ENCODE data around the gene PDGFC. TPM values are rescaled to one million over a fixed set of nuclear protein-coding genes. Genes with fewer than 3 reads are reported as not detected.
A peak's percentile ranks its signal among the peaks of the same experiment; 100 is the strongest.

The PDGFC gene
- total and polyA plus RNA-seq, 9 donors, result 18.6 to 58.0 (median 36.2) TPM

GRCh38 chr4:156963419-156963818, 8.2 kb downstream of the PDGFC start:
- Histone ChIP-seq H3K4me1 (ENCODE audit: insufficient read depth) (peaks cover 18% of the 10 kb centered on the region), H3K4me3 (no peak overlapping the region), H3K36me3 (no peaks in the 10 kb centered on the region), H3K27ac (no peak overlapping the region), H3K9me3 (no peaks in the 10 kb centered on the region), H3K27me3 (no peaks in the 10 kb centered on the region)
- TF ChIP-seq CTCF (IDR thresholded peaks at IDR 0.05) (no peak), EP300 (IDR thresholded peaks at IDR 0.05) (no peak), POLR2A (IDR thresholded peaks at IDR 0.05) (no peak)
- 78 to 83% (median 82%) methylated on average over 3 of the region's 3 CpGs for WGBS, 3 donors
- intact Hi-C loops (cut with DNase I), result loop anchor here in 1 of 4 donors (10.0 kb wide), 1 partner anchor 489 kb away; no protein-coding TSS in a partner anchor
- DNase-seq, result no peak

GRCh38 chr4:156962528-156962974, 9.0 kb downstream of the PDGFC start:
- TF ChIP-seq POLR2A (IDR thresholded peaks at IDR 0.05) (no peak), CTCF (IDR thresholded peaks at IDR 0.05) (no peak), EP300 (IDR thresholded peaks at IDR 0.05) (no peak)
- no peak overlapping the region for H3K4me3 ChIP-seq
- H3K27ac ChIP-seq, result no peak overlapping the region
- no peaks in the 10 kb centered on the region for H3K9me3 ChIP-seq
- no peaks in the 10 kb centered on the region for H3K27me3 ChIP-seq
- DNase-seq, result peak; percentile 50 to 60 (median 53)
- intact Hi-C loops (cut with DNase I), result loop anchor here in 1 of 4 donors (10.0 kb wide), 1 partner anchor 488 kb away; no protein-coding TSS in a partner anchor
- WGBS, 3 donors, result 3 to 15% (median 7%) methylated on average over 3 of the region's 3 CpGs
- no peaks in the 10 kb centered on the region for H3K36me3 ChIP-seq
- H3K4me1 ChIP-seq (ENCODE audit: insufficient read depth), result peaks cover 20% of the 10 kb centered on the region

GRCh38 chr4:156962058-156962358, 9.6 kb downstream of the PDGFC start:
- Histone ChIP-seq H3K4me3 (no peak overlapping the region), H3K9me3 (no peaks in the 10 kb centered on the region), H3K4me1 (ENCODE audit: insufficient read depth) (peaks cover 20% of the 10 kb centered on the region), H3K27me3 (no peaks in the 10 kb centered on the region), H3K27ac (no peak overlapping the region), H3K36me3 (no peaks in the 10 kb centered on the region)
- intact Hi-C loops (cut with DNase I), result loop anchor here in 1 of 4 donors (10.0 kb wide), 1 partner anchor 487 kb away; no protein-coding TSS in a partner anchor
- DNase-seq, result no peak
- TF ChIP-seq CTCF (IDR thresholded peaks at IDR 0.05), result no peak
- TF ChIP-seq EP300 (IDR thresholded peaks at IDR 0.05), result no peak
- TF ChIP-seq POLR2A (IDR thresholded peaks at IDR 0.05), result no peak
- WGBS, 3 donors, result 76 to 81% (median 81%) methylated on average over 3 of the region's 3 CpGs

GRCh38 chr4:156961196-156962057, 10.2 kb downstream of the PDGFC start:
- no peaks in the 10 kb centered on the region for H3K27me3 ChIP-seq
- no peaks in the 10 kb centered on the region for H3K9me3 ChIP-seq
- WGBS, 3 donors, result 74 to 82% (median 75%) methylated on average over 9 of the region's 9 CpGs
- no peaks in the 10 kb centered on the region for H3K36me3 ChIP-seq
- intact Hi-C loops (cut with DNase I), result loop anchor here in 1 of 4 donors (10.0 kb wide), 1 partner anchor 487 kb away; no protein-coding TSS in a partner anchor
- no peak for DNase-seq
- no peak for TF ChIP-seq CTCF (IDR thresholded peaks at IDR 0.05)
- peaks cover 20% of the 10 kb centered on the region for H3K4me1 ChIP-seq (ENCODE audit: insufficient read depth)
- no peak overlapping the region for H3K4me3 ChIP-seq
- H3K27ac ChIP-seq, result no peak overlapping the region
